Caco-2 (cell line): ENCODE results near the gene PRICKLE4. TPM values are rescaled to one million over a fixed set of nuclear protein-coding genes. Genes with fewer than 3 reads are reported as not detected.

Source experiments
- BruUV-seq: library from RNA; stranded (reverse); fragments of 400-500 nt; replicated peaks from 2 replicates; lab custom pipeline; 2021; lab: Mats Ljungman, UMichigan
- CTCF ChIA-PET: fragments of 300-600 bp; sonication (Branson Sonifier 250); formaldehyde crosslinking; loops from one replicate; lab custom pipeline; 2022; ENCODE audit warnings: antibody characterized with exemption; lab: Charles Lee
- POLR2A ChIA-PET: fragments of 300-600 bp; sonication (Branson Sonifier 250); formaldehyde crosslinking; loops from one replicate; lab custom pipeline; 2022; ENCODE audit warnings: antibody characterized with exemption; lab: Charles Lee
- DNase-seq, 2 experiments: peaks; one replicate each; pipeline versions ENCODE4 v3.0.0 to v3.0.0-alpha.2; 2020 to 2022
- H3K27me3 ChIP-seq: replicated peaks from 2 replicates; pipeline ENCODE4 v1.6.0; 2011; ENCODE audit warnings: low read length; ENCODE audit not compliant: control insufficient read depth, insufficient read depth
- H3K36me3 ChIP-seq: 2 replicates; pipeline ENCODE4 v1.5.1; 2011; ENCODE audit warnings: low read length; ENCODE audit not compliant: control insufficient read depth, insufficient read depth
- H3K4me1 ChIP-seq: fragments of 250-450 bp; sonication (Bioruptor Pico); 2 replicates; pipeline ENCODE4 v1.5.1; 2020; ENCODE audit warnings: mild to moderate bottlenecking
- H3K4me3 ChIP-seq: 2 replicates; pipeline ENCODE4 v1.5.1; 2011; ENCODE audit warnings: low read depth, mild to moderate bottlenecking, control low read depth, low read length
- H3K9me3 ChIP-seq: fragments of 250-450 bp; sonication (Bioruptor Pico); 2 replicates; pipeline ENCODE4 v1.5.1; 2020; ENCODE audit warnings: mild to moderate bottlenecking, moderate library complexity
- H3K27ac Mint-ChIP-seq: one replicate; pipeline ENCODE4 v1.8.0; 2022; ENCODE audit warnings: mixed read lengths; ENCODE audit not compliant: unreplicated experiment
- H3K27me3 Mint-ChIP-seq: one replicate; pipeline ENCODE4 v1.8.0; 2022; ENCODE audit warnings: mixed read lengths; ENCODE audit not compliant: insufficient read depth, unreplicated experiment
- H3K36me3 Mint-ChIP-seq: one replicate; pipeline ENCODE4 v1.8.0; 2022; ENCODE audit warnings: mild to moderate bottlenecking, mixed read lengths; ENCODE audit not compliant: insufficient read depth, unreplicated experiment
- H3K4me1 Mint-ChIP-seq: one replicate; pipeline ENCODE4 v1.8.0; 2022; ENCODE audit warnings: low read depth, mixed read lengths; ENCODE audit not compliant: unreplicated experiment
- H3K4me3 Mint-ChIP-seq: one replicate; pipeline ENCODE4 v1.8.0; 2022; ENCODE audit warnings: mild to moderate bottlenecking, moderate library complexity, mixed read lengths; ENCODE audit not compliant: unreplicated experiment
- H3K9me3 Mint-ChIP-seq: one replicate; pipeline ENCODE4 v1.8.0; 2022; ENCODE audit warnings: mixed read lengths; ENCODE audit not compliant: unreplicated experiment
- intact Hi-C: fragments of 100-400 bp; cut with micrococcal nuclease; formaldehyde crosslinking; loops from one replicate; pipeline ENCODE4 v1.10.0; 2022; ENCODE audit not compliant: unreplicated experiment
- total RNA-seq: library from RNA; stranded (reverse); gene quantifications from 2 replicates; pipeline ENCODE4 v1.2.3, GENCODE V29; 2022
- TF ChIP-seq, protein P1 (sequence below), 2 experiments: fragments of 200-600 bp in 1 of 2; IDR thresholded peaks; 1 replicate in 1 of 2; 2 replicates in 1 of 2; pipeline versions ENCODE4 v1.5.1 to v1.8.0; 2011 to 2022; ENCODE audit warnings: antibody characterized with exemption in 1 of 2, control low read depth in 1 of 2, inconsistent platforms in 1 of 2, low read depth in 1 of 2, low read length in 1 of 2, mild to moderate bottlenecking in 1 of 2, moderate library complexity in 1 of 2; ENCODE audit not compliant: insufficient read depth in 1 of 2, severe bottlenecking in 1 of 2, unreplicated experiment in 1 of 2

Gene PRICKLE4
- total RNA-seq, 1 experiment from 2014 or later: 2.8 TPM

DNA sequence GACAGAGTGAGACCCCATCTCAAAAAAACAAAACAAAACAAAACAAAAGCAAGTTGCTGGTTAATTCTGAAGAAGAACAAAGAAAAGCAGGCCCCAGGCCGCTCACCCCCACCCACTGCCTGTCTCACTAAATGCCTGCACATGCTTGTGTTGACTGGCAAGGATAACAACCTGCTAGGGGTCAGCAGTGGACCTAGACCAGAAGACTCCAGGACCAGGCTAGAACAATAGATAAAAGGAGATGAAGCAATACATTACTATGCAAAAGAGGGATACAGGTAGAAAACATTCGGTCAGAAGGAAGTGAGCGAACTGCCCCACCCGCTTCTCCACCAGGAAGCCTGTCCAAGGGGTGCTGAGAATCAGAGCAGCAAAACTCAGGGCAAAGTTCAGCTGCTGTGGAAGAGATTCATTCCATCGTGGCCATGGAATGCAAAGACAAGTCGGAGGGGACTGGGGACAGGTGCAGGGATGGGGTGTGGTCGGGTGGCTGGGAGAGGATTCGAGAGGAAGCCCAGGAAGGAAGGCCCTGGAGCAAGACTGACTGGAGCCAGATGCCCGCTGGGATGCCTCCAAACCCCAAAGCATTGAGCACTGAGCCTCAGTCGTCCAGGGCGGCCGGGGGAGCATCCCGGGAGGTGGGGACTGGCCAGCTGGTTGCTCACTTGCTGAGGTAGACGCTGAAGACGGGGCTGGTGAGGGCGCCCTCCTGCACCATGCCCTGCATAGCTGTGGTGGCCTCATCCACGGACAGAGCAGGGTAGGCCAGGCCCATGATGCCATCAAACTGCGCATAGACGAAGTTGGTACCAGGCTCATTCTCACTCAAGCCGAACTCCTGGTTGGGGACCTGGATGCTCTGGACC lies 38.7 kb upstream of the PRICKLE4 start:
- Mint-ChIP-seq H3K9me3 (no peaks in the 10 kb centered on the region), H3K27me3 (no peaks in the 10 kb centered on the region), H3K4me1 (peaks cover 34% of the 10 kb centered on the region), H3K27ac (peak overlapping the region; percentile 92), H3K4me3 (peak overlapping the region; percentile 3), H3K36me3 (peaks cover 14% of the 10 kb centered on the region)
- H3K9me3 ChIP-seq: no peaks in the 10 kb centered on the region
- POLR2A ChIA-PET: no interaction called here
- H3K27me3 ChIP-seq: no peaks in the 10 kb centered on the region
- no peak overlapping the region for H3K4me3 ChIP-seq
- H3K4me1 ChIP-seq: peaks cover 54% of the 10 kb centered on the region
- DNase-seq: peak; percentile 92 to 96
- CTCF ChIA-PET: interaction anchor here (0.7 kb wide), 2 partner anchors 44 to 374 kb away, joined by 3 to 4 read pairs; no protein-coding TSS in a partner anchor
- TF ChIP-seq, protein P1, sequence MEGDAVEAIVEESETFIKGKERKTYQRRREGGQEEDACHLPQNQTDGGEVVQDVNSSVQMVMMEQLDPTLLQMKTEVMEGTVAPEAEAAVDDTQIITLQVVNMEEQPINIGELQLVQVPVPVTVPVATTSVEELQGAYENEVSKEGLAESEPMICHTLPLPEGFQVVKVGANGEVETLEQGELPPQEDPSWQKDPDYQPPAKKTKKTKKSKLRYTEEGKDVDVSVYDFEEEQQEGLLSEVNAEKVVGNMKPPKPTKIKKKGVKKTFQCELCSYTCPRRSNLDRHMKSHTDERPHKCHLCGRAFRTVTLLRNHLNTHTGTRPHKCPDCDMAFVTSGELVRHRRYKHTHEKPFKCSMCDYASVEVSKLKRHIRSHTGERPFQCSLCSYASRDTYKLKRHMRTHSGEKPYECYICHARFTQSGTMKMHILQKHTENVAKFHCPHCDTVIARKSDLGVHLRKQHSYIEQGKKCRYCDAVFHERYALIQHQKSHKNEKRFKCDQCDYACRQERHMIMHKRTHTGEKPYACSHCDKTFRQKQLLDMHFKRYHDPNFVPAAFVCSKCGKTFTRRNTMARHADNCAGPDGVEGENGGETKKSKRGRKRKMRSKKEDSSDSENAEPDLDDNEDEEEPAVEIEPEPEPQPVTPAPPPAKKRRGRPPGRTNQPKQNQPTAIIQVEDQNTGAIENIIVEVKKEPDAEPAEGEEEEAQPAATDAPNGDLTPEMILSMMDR (IDR thresholded peaks at IDR 0.05; ENCODE audit: insufficient read depth in 1 of 2, low read depth in 1 of 2, low read length in 1 of 2, severe bottlenecking in 1 of 2, unreplicated experiment in 1 of 2): peak in 1 of 2 experiments; percentile 43
- H3K36me3 ChIP-seq: no peaks in the 10 kb centered on the region
- intact Hi-C loops: loop anchor here (1.0 kb wide), 1 partner anchor 34 kb away; no protein-coding TSS in a partner anchor
- no TSS peak for BruUV-seq

DNA sequence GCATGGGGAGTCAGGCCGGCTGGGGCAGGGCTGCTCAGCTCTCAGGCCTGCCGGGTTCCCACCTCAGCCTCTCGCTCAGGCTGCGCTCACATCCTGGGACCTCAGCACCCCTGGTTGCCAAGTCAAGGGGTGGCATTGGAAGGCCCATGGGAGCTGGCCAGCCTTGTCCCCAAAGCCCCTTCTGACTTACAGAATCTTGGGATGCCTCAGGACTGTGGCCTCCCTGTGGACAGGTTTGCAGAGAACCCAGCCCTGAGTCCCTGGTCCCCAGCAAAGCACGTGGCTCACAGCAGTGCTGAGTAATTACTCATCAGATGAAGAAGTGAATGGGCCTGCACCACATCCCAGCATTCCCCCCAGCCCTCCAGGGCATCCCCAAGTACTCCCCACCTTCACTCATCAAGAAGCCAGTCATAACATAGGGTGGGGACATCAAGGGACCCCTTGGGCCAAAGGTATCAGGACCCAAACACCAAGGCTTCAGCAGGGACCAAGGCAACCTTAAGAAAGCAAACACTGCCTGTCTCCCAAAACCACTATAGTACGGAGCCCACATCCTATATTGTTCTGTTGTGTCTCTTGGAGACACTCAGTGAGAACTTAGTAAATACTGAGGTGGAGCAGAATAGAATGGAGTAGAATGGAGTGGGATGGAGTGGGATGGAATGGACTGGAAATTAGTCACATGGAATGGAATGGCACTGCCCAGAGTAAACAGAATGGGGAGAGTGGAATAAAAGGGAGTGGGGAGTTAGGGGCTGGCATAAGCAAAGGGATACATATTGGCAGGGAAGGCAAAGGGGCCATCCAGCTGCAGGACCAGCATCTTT lies 37.0 kb upstream of the PRICKLE4 start:
- no peak overlapping the region for H3K4me3 Mint-ChIP-seq
- peaks cover 62% of the 10 kb centered on the region for H3K4me1 ChIP-seq
- H3K27me3 Mint-ChIP-seq: no peaks in the 10 kb centered on the region
- H3K27me3 ChIP-seq: no peaks in the 10 kb centered on the region
- no peak for DNase-seq
- H3K9me3 ChIP-seq: no peaks in the 10 kb centered on the region
- peaks cover 40% of the 10 kb centered on the region for H3K4me1 Mint-ChIP-seq
- H3K4me3 ChIP-seq: no peak overlapping the region
- peak overlapping the region; percentile 92 for H3K27ac Mint-ChIP-seq
- POLR2A ChIA-PET: no interaction called here
- no TSS peak for BruUV-seq
- CTCF ChIA-PET: no interaction called here
- intact Hi-C loops: no loop called here
- no peaks in the 10 kb centered on the region for H3K36me3 ChIP-seq
- peaks cover 14% of the 10 kb centered on the region for H3K36me3 Mint-ChIP-seq
- TF ChIP-seq, protein P1 (IDR thresholded peaks at IDR 0.05; ENCODE audit: insufficient read depth in 1 of 2, low read depth in 1 of 2, low read length in 1 of 2, severe bottlenecking in 1 of 2, unreplicated experiment in 1 of 2): no peak
- no peaks in the 10 kb centered on the region for H3K9me3 Mint-ChIP-seq

DNA sequence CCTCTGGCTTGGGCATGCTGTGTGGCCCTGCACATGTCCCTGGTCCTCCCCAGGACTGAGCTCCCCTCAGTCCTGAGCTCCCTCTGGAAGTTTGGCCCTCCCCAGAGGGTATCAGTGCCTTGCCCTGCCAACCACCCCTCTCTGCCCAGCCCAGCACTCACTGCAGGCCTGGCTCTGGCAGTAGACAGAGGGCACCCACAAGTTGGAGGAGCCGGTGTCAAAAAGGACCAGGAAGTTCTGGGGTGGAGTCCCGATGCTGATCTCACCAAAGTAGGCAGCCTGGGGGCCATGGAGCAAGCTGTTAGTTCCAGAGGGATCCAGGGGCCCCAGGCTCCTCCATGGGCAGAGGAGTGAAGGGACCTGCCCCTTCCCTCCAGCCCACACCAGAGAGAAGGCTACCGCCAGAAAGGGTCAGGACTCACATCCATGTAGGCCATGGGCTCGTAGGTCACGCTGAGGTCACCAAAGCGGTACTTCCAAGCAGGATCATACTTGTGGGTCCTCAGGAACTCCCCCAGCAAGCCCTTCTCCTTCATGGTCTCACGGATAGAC lies 36.3 kb upstream of the PRICKLE4 start:
- H3K9me3 ChIP-seq: no peaks in the 10 kb centered on the region
- no peaks in the 10 kb centered on the region for H3K36me3 ChIP-seq
- CTCF ChIA-PET: no interaction called here
- no peak overlapping the region for H3K4me3 ChIP-seq
- H3K36me3 Mint-ChIP-seq: peaks cover 14% of the 10 kb centered on the region
- TF ChIP-seq, protein P1 (IDR thresholded peaks at IDR 0.05; ENCODE audit: insufficient read depth in 1 of 2, low read depth in 1 of 2, low read length in 1 of 2, severe bottlenecking in 1 of 2, unreplicated experiment in 1 of 2): no peak
- no peak overlapping the region for H3K27ac Mint-ChIP-seq
- H3K9me3 Mint-ChIP-seq: no peaks in the 10 kb centered on the region
- POLR2A ChIA-PET: no interaction called here
- H3K4me1 Mint-ChIP-seq: peaks cover 34% of the 10 kb centered on the region
- intact Hi-C loops: no loop called here
- no peak overlapping the region for H3K4me3 Mint-ChIP-seq
- BruUV-seq: no TSS peak
- H3K4me1 ChIP-seq: peaks cover 55% of the 10 kb centered on the region
- DNase-seq: no peak
- H3K27me3 ChIP-seq: no peaks in the 10 kb centered on the region
- no peaks in the 10 kb centered on the region for H3K27me3 Mint-ChIP-seq
